DOHH2 (cell line): ENCODE measurements around the gene DOP1A.

Source experiments
- H3F3A ChIP-seq: fragments of 200-600 bp; sonication (generic), shearing (Covaris generic); 2 replicates; pipeline ENCODE4 v1.6.0; 2016; ENCODE audit warnings: antibody characterized with exemption, mild to moderate bottlenecking; ENCODE audit not compliant: control insufficient read depth, insufficient read depth
- H3K27ac ChIP-seq: fragments of 200-600 bp; sonication (generic); 2 replicates; pipeline ENCODE4 v1.5.1; 2014; ENCODE audit warnings: low read depth, mild to moderate bottlenecking, low read length, moderate library complexity
- H3K27me3 ChIP-seq: fragments of 200-600 bp; sonication (generic); 2 replicates; pipeline ENCODE4 v1.6.1; 2014; ENCODE audit warnings: mild to moderate bottlenecking, low read length, mixed read lengths; ENCODE audit not compliant: control insufficient read depth
- H3K36me3 ChIP-seq: fragments of 200-600 bp; sonication (generic); 2 replicates; pipeline ENCODE4 v1.6.1; 2014; ENCODE audit warnings: mild to moderate bottlenecking, low read length, moderate library complexity, mixed read lengths; ENCODE audit not compliant: control insufficient read depth
- H3K4me1 ChIP-seq: fragments of 200-600 bp; sonication (generic); 2 replicates; pipeline ENCODE4 v1.6.1; 2014; ENCODE audit warnings: mild to moderate bottlenecking, low read length, mixed read lengths; ENCODE audit not compliant: control insufficient read depth
- H3K4me2 ChIP-seq: fragments of 200-600 bp; sonication (generic); 2 replicates; pipeline ENCODE4 v1.6.0; 2014; ENCODE audit warnings: mild to moderate bottlenecking, low read length, moderate library complexity
- H3K4me3 ChIP-seq: fragments of 200-600 bp; sonication (generic); 2 replicates; pipeline ENCODE4 v1.5.1; 2014; ENCODE audit warnings: mild to moderate bottlenecking, low read length, mixed read lengths
- H3K79me2 ChIP-seq: fragments of 200-600 bp; sonication (generic); 2 replicates; pipeline ENCODE4 v1.6.1; 2014; ENCODE audit warnings: mild to moderate bottlenecking, low read length, mixed read lengths; ENCODE audit not compliant: control insufficient read depth
- H3K9me2 ChIP-seq: fragments of 200-600 bp; sonication (generic); replicated peaks from 2 replicates; pipeline ENCODE4 v1.6.1; 2014; ENCODE audit warnings: mild to moderate bottlenecking, low read length, mixed read lengths; ENCODE audit not compliant: control insufficient read depth
- H3K9me3 ChIP-seq: fragments of 200-600 bp; sonication (generic); 2 replicates; pipeline ENCODE4 v1.6.1; 2014; ENCODE audit warnings: antibody characterized with exemption, low read length, mixed read lengths; ENCODE audit not compliant: control insufficient read depth, insufficient read depth
- H4K20me1 ChIP-seq: fragments of 200-600 bp; sonication (generic); 2 replicates; pipeline ENCODE4 v1.6.0; 2014; ENCODE audit warnings: low read depth, mild to moderate bottlenecking, antibody characterized with exemption, low read length, moderate library complexity; ENCODE audit not compliant: control insufficient read depth, insufficient read depth
- EZH2phosphoT487 ChIP-seq: fragments of 200-600 bp; sonication (generic); IDR thresholded peaks from 2 replicates; pipeline ENCODE4 v1.6.1; 2017; ENCODE audit warnings: borderline replicate concordance, mild to moderate bottlenecking, antibody characterized with exemption, low read length, moderate library complexity, mixed read lengths
- TF ChIP-seq, protein P1 (sequence below): fragments of 200-600 bp; sonication (generic); IDR thresholded peaks from one replicate; pipeline ENCODE4 v1.5.1; 2014; ENCODE audit warnings: antibody characterized with exemption, mild to moderate bottlenecking, low read depth, low read length; ENCODE audit not compliant: poor library complexity, severe bottlenecking

Gene DOP1A

DNA sequence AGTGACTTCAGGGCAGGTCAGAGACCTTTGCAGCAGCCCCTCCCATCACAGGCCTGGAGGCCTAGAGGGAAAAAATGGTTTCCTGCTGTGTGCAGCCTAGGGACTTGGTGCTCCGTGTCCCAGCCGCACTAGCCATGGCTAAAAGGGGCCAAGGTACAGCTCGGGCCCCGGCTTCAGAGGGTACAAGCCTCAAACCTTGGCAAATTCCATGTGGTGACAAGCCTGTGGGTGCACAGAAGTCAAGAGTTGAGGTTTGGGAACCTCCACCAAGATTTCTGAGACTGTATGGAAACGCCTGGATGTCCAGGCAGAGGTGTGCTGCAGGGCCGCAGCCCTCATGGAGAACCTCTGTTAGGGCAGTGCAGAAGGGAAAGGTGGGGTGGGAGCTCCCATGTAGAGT, 35.8 kb upstream of the DOP1A start:
- Histone ChIP-seq H3F3A (no peaks in the 10 kb centered on the region), H3K9me2 (no peaks in the 10 kb centered on the region), H3K79me2 (no peaks in the 10 kb centered on the region), H3K27ac (no peak overlapping the region), H3K36me3 (peaks cover 32% of the 10 kb centered on the region), H4K20me1 (no peaks in the 10 kb centered on the region), H3K4me1 (no peaks in the 10 kb centered on the region), H3K9me3 (peaks cover 21% of the 10 kb centered on the region), H3K27me3 (no peaks in the 10 kb centered on the region), H3K4me2 (no peak overlapping the region), H3K4me3 (no peak overlapping the region)
- no peak for TF ChIP-seq EZH2phosphoT487
- TF ChIP-seq, protein P1, sequence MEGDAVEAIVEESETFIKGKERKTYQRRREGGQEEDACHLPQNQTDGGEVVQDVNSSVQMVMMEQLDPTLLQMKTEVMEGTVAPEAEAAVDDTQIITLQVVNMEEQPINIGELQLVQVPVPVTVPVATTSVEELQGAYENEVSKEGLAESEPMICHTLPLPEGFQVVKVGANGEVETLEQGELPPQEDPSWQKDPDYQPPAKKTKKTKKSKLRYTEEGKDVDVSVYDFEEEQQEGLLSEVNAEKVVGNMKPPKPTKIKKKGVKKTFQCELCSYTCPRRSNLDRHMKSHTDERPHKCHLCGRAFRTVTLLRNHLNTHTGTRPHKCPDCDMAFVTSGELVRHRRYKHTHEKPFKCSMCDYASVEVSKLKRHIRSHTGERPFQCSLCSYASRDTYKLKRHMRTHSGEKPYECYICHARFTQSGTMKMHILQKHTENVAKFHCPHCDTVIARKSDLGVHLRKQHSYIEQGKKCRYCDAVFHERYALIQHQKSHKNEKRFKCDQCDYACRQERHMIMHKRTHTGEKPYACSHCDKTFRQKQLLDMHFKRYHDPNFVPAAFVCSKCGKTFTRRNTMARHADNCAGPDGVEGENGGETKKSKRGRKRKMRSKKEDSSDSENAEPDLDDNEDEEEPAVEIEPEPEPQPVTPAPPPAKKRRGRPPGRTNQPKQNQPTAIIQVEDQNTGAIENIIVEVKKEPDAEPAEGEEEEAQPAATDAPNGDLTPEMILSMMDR, result no peak

DNA sequence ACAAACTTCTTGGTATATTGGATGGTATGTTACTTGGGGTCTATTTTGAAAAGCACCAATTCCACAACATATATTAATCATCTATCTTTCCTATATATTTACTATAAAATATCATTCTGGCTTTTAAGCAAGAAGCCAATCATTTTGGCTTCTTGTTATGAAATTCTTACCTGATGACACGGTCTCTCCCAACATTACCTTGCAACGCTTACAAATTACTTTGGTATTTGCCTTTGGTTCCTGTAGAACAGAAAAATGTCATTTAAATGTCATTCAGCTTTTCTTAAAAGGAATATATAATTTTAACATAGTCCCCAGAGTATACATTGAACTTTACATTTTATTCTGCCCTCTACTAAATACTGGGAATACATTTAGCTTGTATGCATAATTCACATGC, 29.2 kb upstream of the DOP1A start:
- no peaks in the 10 kb centered on the region for H4K20me1 ChIP-seq
- no peaks in the 10 kb centered on the region for H3F3A ChIP-seq
- peaks cover 3% of the 10 kb centered on the region; the same call in 1 of the 2 replicates for H3K9me3 ChIP-seq
- no peaks in the 10 kb centered on the region for H3K4me1 ChIP-seq
- peaks cover 16% of the 10 kb centered on the region for H3K36me3 ChIP-seq
- TF ChIP-seq, protein P1, result no peak
- TF ChIP-seq EZH2phosphoT487, result no peak
- no peaks in the 10 kb centered on the region for H3K27me3 ChIP-seq
- no peaks in the 10 kb centered on the region for H3K9me2 ChIP-seq
- no peak overlapping the region for H3K4me2 ChIP-seq
- H3K4me3 ChIP-seq, result no peak overlapping the region
- no peak overlapping the region for H3K27ac ChIP-seq
- no peaks in the 10 kb centered on the region for H3K79me2 ChIP-seq

DNA sequence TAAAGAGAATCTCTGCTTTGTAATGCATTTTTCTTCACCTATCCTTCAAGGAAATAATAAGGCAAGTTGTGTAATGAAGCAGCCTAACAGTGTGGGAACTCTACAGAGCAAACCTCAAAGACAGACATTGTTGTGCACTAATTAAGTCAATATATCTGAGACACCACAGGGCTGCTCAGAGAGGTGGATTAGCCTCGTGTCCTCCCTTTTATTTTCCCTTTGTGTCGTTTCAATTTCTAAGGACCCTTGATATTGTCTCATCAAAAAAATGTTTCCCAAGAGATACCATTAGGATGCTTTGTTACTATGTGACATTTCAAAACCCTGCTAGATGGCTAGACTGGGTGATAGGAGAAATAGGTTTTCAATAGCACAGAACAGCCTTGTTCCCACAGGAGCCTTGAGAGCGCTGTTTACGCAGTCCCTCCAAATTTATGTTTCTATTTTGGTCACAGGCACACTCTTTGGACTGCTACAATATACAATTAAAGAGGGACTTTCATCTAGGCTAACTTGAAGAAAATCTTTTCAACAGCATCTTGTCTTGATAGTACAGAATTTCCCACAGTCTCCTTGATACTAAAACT, 24.9 kb upstream of the DOP1A start:
- Histone ChIP-seq H3K9me2 (no peaks in the 10 kb centered on the region), H3K4me1 (no peaks in the 10 kb centered on the region), H3K4me3 (no peak overlapping the region), H3K9me3 (no peaks in the 10 kb centered on the region), H3K4me2 (no peak overlapping the region), H3K27me3 (no peaks in the 10 kb centered on the region), H3K36me3 (peaks cover 11% of the 10 kb centered on the region), H3K79me2 (no peaks in the 10 kb centered on the region), H3F3A (no peaks in the 10 kb centered on the region), H3K27ac (no peak overlapping the region), H4K20me1 (no peaks in the 10 kb centered on the region)
- TF ChIP-seq, protein P1, result no peak
- no peak for TF ChIP-seq EZH2phosphoT487
